ENCODE results near the gene SYPL1. TPM values are rescaled to one million over a fixed set of nuclear protein-coding genes. Genes with fewer than 3 reads are reported as not detected.

The SYPL1 gene
- total RNA-seq, 1 experiment from 2014 or later: 78.0 TPM

DNA sequence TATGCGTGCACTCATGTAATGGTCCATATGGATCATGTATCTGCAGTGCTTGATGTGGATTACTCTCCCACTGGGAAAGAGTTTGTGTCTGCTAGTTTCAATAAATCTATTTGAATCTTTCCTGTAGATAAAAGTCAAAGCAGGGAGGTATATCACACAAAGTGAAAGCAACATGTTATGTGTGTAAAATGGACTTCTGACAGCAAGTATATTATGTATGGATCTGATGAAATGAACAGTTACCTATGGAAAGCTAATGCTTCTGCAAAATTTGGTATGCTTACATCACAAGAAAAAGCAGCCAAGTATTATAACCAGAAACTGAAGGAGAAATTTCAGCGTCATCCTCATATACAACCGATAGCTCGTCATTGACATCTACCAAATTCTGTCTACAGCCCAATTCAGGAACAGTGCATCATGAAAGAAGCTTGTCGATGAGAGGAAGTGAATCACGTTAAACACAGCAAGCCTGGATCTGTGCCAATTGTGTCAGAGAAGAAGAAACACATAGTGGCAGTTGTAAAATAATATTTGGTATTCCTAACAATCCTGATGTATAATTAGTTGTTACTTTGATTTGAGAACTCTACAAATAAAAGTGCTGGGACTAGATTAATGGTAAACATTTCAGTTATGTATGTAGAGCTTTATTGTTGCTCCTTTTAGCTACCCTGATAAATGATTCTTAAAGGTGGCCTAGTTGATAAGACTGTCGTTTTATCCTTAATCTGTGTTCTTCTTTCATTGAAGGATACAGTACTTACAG, 14.2 kb upstream of the SYPL1 start:
- no peaks in the 10 kb centered on the region for H3K9me3 ChIP-seq (ENCODE audit: control insufficient read depth in 1 of 2, insufficient read depth in 1 of 2, low read depth in 1 of 2, low read length in 2 of 2)
- H3K4me3 ChIP-seq (replicated peaks in 1 of 2; ENCODE audit: low read depth in 1 of 2, low read length in 2 of 2): no peak overlapping the region
- peak; percentile 22; the same call in 1 of the 2 replicates for TF ChIP-seq FOSL1 (IDR thresholded peaks at IDR 0.05; ENCODE audit: low read depth)
- TF ChIP-seq POLR2AphosphoS5 (IDR thresholded peaks at IDR 0.05; ENCODE audit: low read depth, low read length): no peak
- DNase-seq (ENCODE audit: low read depth, low spot score) (no peak), ATAC-seq (no peak)
- intact Hi-C loops (cut with micrococcal nuclease): no loop called here
- no TSS peak for BruUV-seq (replicated peaks)
- H3K79me2 ChIP-seq (ENCODE audit: insufficient read depth, low read length): no peaks in the 10 kb centered on the region
- H3K4me1 ChIP-seq (ENCODE audit: control insufficient read depth in 1 of 2, insufficient read depth in 2 of 2, low read length in 2 of 2): peaks cover 0 to 9% of the 10 kb centered on the region in 2 experiments; a peak in 2 of 4 replicates
- no peaks in the 10 kb centered on the region for H3K27me3 ChIP-seq (ENCODE audit: insufficient read depth, low read length)
- no peaks in the 10 kb centered on the region for H3K36me3 ChIP-seq (ENCODE audit: control insufficient read depth in 1 of 2, insufficient read depth in 2 of 2, low read length in 2 of 2)
- no peak overlapping the region for H3K27ac ChIP-seq (ENCODE audit: low read depth, low read length)
- H2AFZ ChIP-seq (ENCODE audit: low read depth, low read length, poor library complexity, severe bottlenecking): peak overlapping the region; percentile 77
- POLR2A ChIA-PET: interaction anchor here (1.4 kb wide), 1 partner anchor 13 kb away, joined by 3 read pairs; no protein-coding TSS in a partner anchor
- RAD21 ChIA-PET (ENCODE audit: low non-redundant PET in 1 of 2, low total read pairs in 2 of 2, uncharacterized antibody in 2 of 2, unreplicated experiment in 2 of 2): interaction anchor here in 1 of 2 experiments (0.6 kb wide), 1 partner anchor 39 kb away, joined by 4 read pairs; no protein-coding TSS in a partner anchor
- H3K4me2 ChIP-seq (ENCODE audit: low read length): peak overlapping the region; percentile 34
- H3K9ac ChIP-seq (ENCODE audit: low read length): no peak overlapping the region
- no peaks in the 10 kb centered on the region for H3K9me2 ChIP-seq (ENCODE audit: insufficient read depth)
- CTCF ChIA-PET: interaction anchor here (1.0 to 1.3 kb wide), 3 partner anchors 28 to 361 kb away, joined by 3 read pairs; no protein-coding TSS in a partner anchor
- H4K20me1 ChIP-seq (ENCODE audit: insufficient read depth): no peaks in the 10 kb centered on the region

DNA sequence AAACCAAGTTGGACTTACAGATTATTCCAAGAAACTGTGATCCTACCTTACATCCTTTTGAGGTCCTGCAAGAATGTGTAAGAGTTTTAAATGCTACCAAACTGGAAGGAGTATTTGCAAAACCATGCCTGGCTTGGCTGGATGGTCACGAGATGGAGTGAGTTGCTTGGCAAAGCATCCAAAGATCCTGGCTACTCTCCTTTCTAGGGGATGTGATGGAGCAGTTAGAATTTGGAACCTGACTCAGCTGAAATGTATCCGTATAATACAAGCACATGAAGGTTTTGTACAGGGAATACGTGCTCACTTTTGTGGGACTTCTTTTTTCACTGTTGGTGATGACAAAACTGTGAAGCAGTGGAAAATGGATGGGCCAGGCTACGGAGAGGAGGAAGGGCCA, 13.3 kb upstream of the SYPL1 start:
- BruUV-seq (replicated peaks): no TSS peak
- no peak overlapping the region for H2AFZ ChIP-seq (ENCODE audit: low read depth, low read length, poor library complexity, severe bottlenecking)

More for the DNA sequence above, 13.3 kb upstream of the SYPL1 start:
- intact Hi-C loops (cut with micrococcal nuclease): no loop called here
- ATAC-seq: no peak
- H3K9me3 ChIP-seq (ENCODE audit: control insufficient read depth in 1 of 2, insufficient read depth in 1 of 2, low read depth in 1 of 2, low read length in 2 of 2): no peaks in the 10 kb centered on the region
- ChIA-PET POLR2A (interaction anchor here (1.4 kb wide), 1 partner anchor 12 kb away, joined by 3 read pairs; no protein-coding TSS in a partner anchor), CTCF (interaction anchor here (1.1 kb wide), 1 partner anchor 29 kb away, joined by 3 read pairs; no protein-coding TSS in a partner anchor), RAD21 (ENCODE audit: low non-redundant PET in 1 of 2, low total read pairs in 2 of 2, uncharacterized antibody in 2 of 2, unreplicated experiment in 2 of 2) (no interaction called here)
- H3K4me3 ChIP-seq (replicated peaks in 1 of 2; ENCODE audit: low read depth in 1 of 2, low read length in 2 of 2): no peak overlapping the region
- H3K27me3 ChIP-seq (ENCODE audit: insufficient read depth, low read length): no peaks in the 10 kb centered on the region
- H4K20me1 ChIP-seq (ENCODE audit: insufficient read depth): no peaks in the 10 kb centered on the region
- peaks cover 0 to 9% of the 10 kb centered on the region in 2 experiments; a peak in 2 of 4 replicates for H3K4me1 ChIP-seq (ENCODE audit: control insufficient read depth in 1 of 2, insufficient read depth in 2 of 2, low read length in 2 of 2)
- H3K4me2 ChIP-seq (ENCODE audit: low read length): no peak overlapping the region
- no peaks in the 10 kb centered on the region for H3K9me2 ChIP-seq (ENCODE audit: insufficient read depth)
- TF ChIP-seq SP1 (IDR thresholded peaks at IDR 0.05; ENCODE audit: low read depth) (no peak), ZNF274 (IDR thresholded peaks at IDR 0.05; ENCODE audit: low read depth, low read length) (no peak), CTCF (IDR thresholded peaks at IDR 0.05 in 2 of 3, conservative IDR thresholded peaks at IDR 0.05 in 1 of 3; ENCODE audit: borderline replicate concordance in 1 of 3, insufficient read depth in 1 of 3, low read depth in 2 of 3, low read length in 2 of 3) (no peak), RAD21 (IDR thresholded peaks at IDR 0.05; ENCODE audit: low read depth) (no peak), TCF7L2 (IDR thresholded peaks at IDR 0.05; ENCODE audit: borderline replicate concordance, extremely low read depth, insufficient read depth, insufficient read length) (no peak), ATF3 (IDR thresholded peaks at IDR 0.05) (no peak)
- TF ChIP-seq, protein P1, sequence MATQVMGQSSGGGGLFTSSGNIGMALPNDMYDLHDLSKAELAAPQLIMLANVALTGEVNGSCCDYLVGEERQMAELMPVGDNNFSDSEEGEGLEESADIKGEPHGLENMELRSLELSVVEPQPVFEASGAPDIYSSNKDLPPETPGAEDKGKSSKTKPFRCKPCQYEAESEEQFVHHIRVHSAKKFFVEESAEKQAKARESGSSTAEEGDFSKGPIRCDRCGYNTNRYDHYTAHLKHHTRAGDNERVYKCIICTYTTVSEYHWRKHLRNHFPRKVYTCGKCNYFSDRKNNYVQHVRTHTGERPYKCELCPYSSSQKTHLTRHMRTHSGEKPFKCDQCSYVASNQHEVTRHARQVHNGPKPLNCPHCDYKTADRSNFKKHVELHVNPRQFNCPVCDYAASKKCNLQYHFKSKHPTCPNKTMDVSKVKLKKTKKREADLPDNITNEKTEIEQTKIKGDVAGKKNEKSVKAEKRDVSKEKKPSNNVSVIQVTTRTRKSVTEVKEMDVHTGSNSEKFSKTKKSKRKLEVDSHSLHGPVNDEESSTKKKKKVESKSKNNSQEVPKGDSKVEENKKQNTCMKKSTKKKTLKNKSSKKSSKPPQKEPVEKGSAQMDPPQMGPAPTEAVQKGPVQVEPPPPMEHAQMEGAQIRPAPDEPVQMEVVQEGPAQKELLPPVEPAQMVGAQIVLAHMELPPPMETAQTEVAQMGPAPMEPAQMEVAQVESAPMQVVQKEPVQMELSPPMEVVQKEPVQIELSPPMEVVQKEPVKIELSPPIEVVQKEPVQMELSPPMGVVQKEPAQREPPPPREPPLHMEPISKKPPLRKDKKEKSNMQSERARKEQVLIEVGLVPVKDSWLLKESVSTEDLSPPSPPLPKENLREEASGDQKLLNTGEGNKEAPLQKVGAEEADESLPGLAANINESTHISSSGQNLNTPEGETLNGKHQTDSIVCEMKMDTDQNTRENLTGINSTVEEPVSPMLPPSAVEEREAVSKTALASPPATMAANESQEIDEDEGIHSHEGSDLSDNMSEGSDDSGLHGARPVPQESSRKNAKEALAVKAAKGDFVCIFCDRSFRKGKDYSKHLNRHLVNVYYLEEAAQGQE (IDR thresholded peaks at IDR 0.05; ENCODE audit: low read depth): no peak
- no peak for DNase-seq (ENCODE audit: low read depth, low spot score)
- no peaks in the 10 kb centered on the region for H3K79me2 ChIP-seq (ENCODE audit: insufficient read depth, low read length)
- no peak overlapping the region for H3K9ac ChIP-seq (ENCODE audit: low read length)
- H3K27ac ChIP-seq (ENCODE audit: low read depth, low read length): no peak overlapping the region
- no peaks in the 10 kb centered on the region for H3K36me3 ChIP-seq (ENCODE audit: control insufficient read depth in 1 of 2, insufficient read depth in 2 of 2, low read length in 2 of 2)

Measured in HCT116 (cell line).